Transverse colon (tissue), 4 donors: ENCODE data around the gene CMTM1. TPM values are rescaled to one million over a fixed set of nuclear protein-coding genes. Genes with fewer than 3 reads are reported as not detected.

Experiments
- DNase-seq: peaks from one replicate; pipeline ENCODE4 v3.0.0-alpha.2; 2019
- H3K27ac ChIP-seq, 4 donors: fragments of 200-600 bp; sonication (generic); 2 replicates each; pipeline ENCODE4 v1.5.1; 2016 to 2018; ENCODE audit warnings: inconsistent platforms in 4 of 4
- H3K27me3 ChIP-seq: fragments of 200-600 bp; sonication (generic); 2 replicates; pipeline ENCODE4 v1.5.1; 2017; ENCODE audit warnings: inconsistent platforms
- H3K36me3 ChIP-seq, 4 donors: fragments of 200-600 bp; sonication (generic); 2 replicates each; pipeline ENCODE4 v1.5.1; 2017 to 2019; ENCODE audit warnings: inconsistent platforms in 4 of 4
- H3K4me1 ChIP-seq, 4 donors: fragments of 200-600 bp; sonication (generic); 2 replicates each; pipeline ENCODE4 v1.5.1; 2017 to 2020; ENCODE audit warnings: inconsistent platforms in 4 of 4
- H3K4me3 ChIP-seq, 4 donors: fragments of 200-600 bp; sonication (generic); 1 replicate in 1 of 4; 2 replicates in 3 of 4; pipeline versions ENCODE4 v1.5.1 to v1.6.1; 2017 to 2019; ENCODE audit warnings: inconsistent platforms in 4 of 4
- H3K9me3 ChIP-seq, 2 donors: fragments of 200-600 bp; sonication (generic); 2 replicates each; pipeline ENCODE4 v1.5.1; 2017 to 2019; ENCODE audit warnings: inconsistent platforms in 2 of 2
- EP300 ChIP-seq: sonication (generic); formaldehyde crosslinking; IDR thresholded peaks from one replicate; pipeline ENCODE4 v1.6.1; 2017; ENCODE audit warnings: antibody characterized with exemption, low read depth
- POLR2A ChIP-seq: fragments of 450-650 bp; IDR thresholded peaks from one replicate; pipeline ENCODE4 v1.6.1; 2016; ENCODE audit warnings: antibody characterized with exemption, mild to moderate bottlenecking, moderate library complexity
- POLR2AphosphoS5 ChIP-seq, 3 donors: sonication (generic); formaldehyde crosslinking; IDR thresholded peaks; one replicate each; pipeline ENCODE4 v1.6.1; 2016; ENCODE audit warnings: antibody characterized with exemption in 3 of 3
- WGBS, 2 donors: methylation state at CpG; one replicate each; pipeline ENCODE4 v1.1.5; 2018; ENCODE audit warnings: low coverage in 1 of 2; 5-methylcytosine and 5-hydroxymethylcytosine counted together
- in situ Hi-C, 4 donors: fragments of 200-750 bp; cut with MboI; loops; one replicate each; pipeline versions ENCODE4 v1.15.0 to v1.15.1; 2017; ENCODE audit warnings: low sequenced_read_pairs in 3 of 4, low pct_ligation_motif_present in 1 of 4, low pct_unique_long_range_greater_than_20kb in 1 of 4
- intact Hi-C: fragments of 100-400 bp; cut with DNase I; formaldehyde crosslinking; loops from one replicate; pipeline ENCODE4 v1.15.1; 2023; ENCODE audit warnings: low total_unique reads
- total RNA-seq, 4 donors: library from RNA; depleted of rRNA; stranded (reverse); fragments of >200 nt; gene quantifications; one replicate each; pipeline ENCODE4 v1.1.0, GENCODE V29; 2016
- TF ChIP-seq, protein P1 (sequence below), 5 experiments: fragments of 200-600 bp in 3 of 5; fragments of 450-650 bp in 2 of 5; sonication (generic) in 3 of 5; IDR thresholded peaks; 1 replicate in 2 of 5; 2 replicates in 3 of 5; pipeline ENCODE4 v1.5.1; 2016 to 2017; ENCODE audit warnings: antibody characterized with exemption in 5 of 5, inconsistent platforms in 3 of 5, mild to moderate bottlenecking in 2 of 5, moderate library complexity in 1 of 5

The CMTM1 gene
- total RNA-seq, 4 donors from 2014 or later, result 2.0 to 34.2 (median 4.0) TPM; not detected in 1

DNA sequence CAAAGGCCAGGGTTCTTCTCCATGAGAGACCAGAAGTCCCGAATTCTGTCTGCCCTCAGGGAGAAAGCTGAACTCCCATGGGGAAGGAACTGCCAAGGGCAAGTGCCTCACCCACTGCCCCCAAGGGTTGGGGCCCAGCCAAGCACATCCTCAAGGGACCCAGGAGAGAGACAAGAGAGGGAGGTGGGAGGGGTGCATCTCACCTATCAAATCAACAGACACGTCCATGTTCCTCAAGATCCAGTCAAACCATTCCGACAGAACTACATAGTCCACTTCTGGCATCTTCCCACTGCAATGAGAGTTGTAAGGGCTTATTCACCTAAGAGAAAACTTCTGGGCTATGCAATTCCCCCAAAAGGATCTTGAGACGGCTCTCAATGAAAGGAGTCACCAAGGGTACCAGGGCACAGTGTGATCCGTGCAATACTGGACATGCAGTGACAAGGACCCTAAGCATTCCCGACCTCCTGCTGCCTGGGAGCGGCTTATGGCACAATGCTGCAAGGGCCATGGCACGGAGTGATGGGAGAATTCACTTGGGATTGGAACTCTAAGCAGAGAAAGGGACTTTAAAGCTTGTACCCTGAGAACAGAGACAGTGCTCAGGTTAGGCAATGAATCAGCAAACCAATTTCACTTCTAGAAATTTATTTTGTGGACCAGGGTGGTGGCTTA is 48.5 kb upstream of the CMTM1 start:
- H3K9me3 ChIP-seq, result no peaks in the 10 kb centered on the region
- in situ Hi-C loops, result no loop called here
- no peaks in the 10 kb centered on the region for H3K27me3 ChIP-seq
- intact Hi-C loops, result no loop called here
- no peak for DNase-seq
- H3K27ac ChIP-seq, result peak overlapping the region; percentile 97 to 99 (median 98)
- H3K4me3 ChIP-seq, result peak overlapping the region in 1 of 4 donors; percentile 37
- 17 to 74% methylated on average over 1 to 8 of the region's 8 CpGs for WGBS, 2 donors
- H3K36me3 ChIP-seq, result peaks cover 0 to 3% (median 0%) of the 10 kb centered on the region in 4 donors
- TF ChIP-seq POLR2A (no peak), POLR2AphosphoS5 (IDR thresholded peaks at IDR 0.05) (no peak), EP300 (no peak)
- TF ChIP-seq, protein P1, sequence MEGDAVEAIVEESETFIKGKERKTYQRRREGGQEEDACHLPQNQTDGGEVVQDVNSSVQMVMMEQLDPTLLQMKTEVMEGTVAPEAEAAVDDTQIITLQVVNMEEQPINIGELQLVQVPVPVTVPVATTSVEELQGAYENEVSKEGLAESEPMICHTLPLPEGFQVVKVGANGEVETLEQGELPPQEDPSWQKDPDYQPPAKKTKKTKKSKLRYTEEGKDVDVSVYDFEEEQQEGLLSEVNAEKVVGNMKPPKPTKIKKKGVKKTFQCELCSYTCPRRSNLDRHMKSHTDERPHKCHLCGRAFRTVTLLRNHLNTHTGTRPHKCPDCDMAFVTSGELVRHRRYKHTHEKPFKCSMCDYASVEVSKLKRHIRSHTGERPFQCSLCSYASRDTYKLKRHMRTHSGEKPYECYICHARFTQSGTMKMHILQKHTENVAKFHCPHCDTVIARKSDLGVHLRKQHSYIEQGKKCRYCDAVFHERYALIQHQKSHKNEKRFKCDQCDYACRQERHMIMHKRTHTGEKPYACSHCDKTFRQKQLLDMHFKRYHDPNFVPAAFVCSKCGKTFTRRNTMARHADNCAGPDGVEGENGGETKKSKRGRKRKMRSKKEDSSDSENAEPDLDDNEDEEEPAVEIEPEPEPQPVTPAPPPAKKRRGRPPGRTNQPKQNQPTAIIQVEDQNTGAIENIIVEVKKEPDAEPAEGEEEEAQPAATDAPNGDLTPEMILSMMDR (IDR thresholded peaks at IDR 0.05), result no peak
- H3K4me1 ChIP-seq, result peaks cover 36 to 69% (median 38%) of the 10 kb centered on the region in 4 donors

DNA sequence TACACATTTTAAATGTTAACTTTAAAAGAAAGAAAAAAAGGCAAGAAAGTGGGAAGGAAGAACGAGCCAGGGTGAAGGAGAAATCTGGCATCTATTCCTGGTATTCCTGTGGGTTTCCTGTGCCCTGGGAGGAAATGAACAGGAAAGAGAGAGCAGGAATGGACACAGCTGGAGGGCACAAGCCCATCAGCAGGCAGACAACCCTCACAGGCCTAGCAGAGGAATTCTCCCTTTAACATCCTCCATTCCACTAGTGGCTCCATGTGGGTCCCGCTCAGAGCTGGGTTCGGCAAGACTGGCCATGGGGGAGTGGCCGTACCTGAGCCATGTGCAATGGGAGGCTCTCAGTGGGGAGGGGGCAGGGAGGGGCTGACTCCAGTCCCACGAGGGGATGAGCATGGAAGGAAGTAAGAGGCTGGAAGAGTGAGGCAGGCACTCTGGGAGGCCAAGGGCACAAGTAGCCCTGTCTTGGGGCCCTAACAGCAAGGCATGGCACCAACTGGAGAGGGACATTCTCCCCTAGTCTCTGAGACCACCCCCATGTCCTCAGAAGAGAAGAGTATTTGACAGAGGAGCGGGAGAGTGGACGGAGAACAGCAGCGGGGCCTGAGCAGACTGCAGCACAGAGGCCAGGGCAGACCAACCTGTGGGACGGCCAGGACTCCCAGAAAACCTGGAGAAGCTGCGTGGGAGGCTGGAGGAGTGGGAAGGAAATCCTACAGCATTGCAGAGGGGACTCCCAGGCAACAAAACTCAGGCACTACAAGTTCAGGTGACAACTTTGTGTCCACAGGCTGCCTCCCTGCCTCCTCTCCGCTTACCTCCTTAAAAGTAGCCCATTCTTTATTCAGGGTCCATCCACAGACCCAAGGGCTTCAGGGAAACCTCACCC is 46.5 kb upstream of the CMTM1 start:
- no peaks in the 10 kb centered on the region for H3K27me3 ChIP-seq
- in situ Hi-C loops, result no loop called here
- WGBS, 2 donors, result 89 to 94% methylated on average over 1 to 11 of the region's 11 CpGs
- H3K27ac ChIP-seq, result peak overlapping the region; percentile 72 to 99 (median 88)
- TF ChIP-seq POLR2A (no peak), POLR2AphosphoS5 (IDR thresholded peaks at IDR 0.05) (no peak), EP300 (no peak)
- TF ChIP-seq, protein P1 (IDR thresholded peaks at IDR 0.05), result no peak
- DNase-seq, result no peak
- intact Hi-C loops, result no loop called here
- H3K9me3 ChIP-seq, result no peaks in the 10 kb centered on the region
- H3K36me3 ChIP-seq, result no peaks in the 10 kb centered on the region
- H3K4me1 ChIP-seq, result peaks cover 43 to 86% (median 47%) of the 10 kb centered on the region in 4 donors
- no peak overlapping the region for H3K4me3 ChIP-seq

DNA sequence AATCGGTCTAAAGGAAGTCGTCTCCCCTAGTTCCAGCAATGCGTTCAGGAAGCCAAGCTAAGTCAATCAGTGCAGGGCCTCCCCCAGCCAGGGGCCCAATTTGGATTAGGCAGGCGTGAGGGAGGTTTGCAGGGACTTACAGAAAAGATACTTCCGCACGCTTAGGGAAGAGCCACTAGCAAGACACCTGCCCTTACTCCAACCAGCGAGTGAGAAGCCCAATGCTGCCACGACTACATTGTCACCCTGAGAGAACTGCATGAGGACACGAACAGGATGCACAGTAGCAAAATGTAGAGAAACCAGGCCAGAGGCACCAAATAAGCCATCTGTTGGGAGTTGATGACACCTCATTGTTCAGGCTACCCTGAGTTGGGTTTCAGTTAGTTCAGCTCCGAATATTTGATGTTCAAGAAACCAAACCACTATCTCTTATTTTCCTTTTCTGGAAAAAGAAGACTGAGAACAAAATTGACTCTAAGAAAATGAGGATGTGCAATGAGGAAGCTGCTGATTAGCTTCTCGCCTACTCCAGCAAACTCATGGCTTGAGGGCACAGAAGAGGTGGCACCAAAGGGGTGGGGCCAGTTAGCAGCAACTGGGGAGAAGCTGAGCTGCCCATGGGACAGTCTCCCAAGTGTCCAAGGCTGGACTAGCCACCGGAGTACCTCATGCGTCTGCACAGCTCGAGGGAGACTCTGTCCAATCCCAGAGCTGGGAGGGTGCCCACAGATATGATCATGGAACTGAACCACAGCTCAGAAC is 45.7 kb upstream of the CMTM1 start:
- no peaks in the 10 kb centered on the region for H3K36me3 ChIP-seq
- WGBS, 2 donors, result 60 to 79% methylated on average over 1 to 14 of the region's 14 CpGs
- DNase-seq, result peak; percentile 42
- H3K4me3 ChIP-seq, result no peak overlapping the region
- no peak for TF ChIP-seq POLR2A
- TF ChIP-seq, protein P1 (IDR thresholded peaks at IDR 0.05), result no peak
- TF ChIP-seq POLR2AphosphoS5 (IDR thresholded peaks at IDR 0.05), result no peak
- no peak for TF ChIP-seq EP300
- H3K27me3 ChIP-seq, result no peaks in the 10 kb centered on the region
- intact Hi-C loops (no loop called here), in situ Hi-C loops (no loop called here)
- H3K4me1 ChIP-seq, result peaks cover 38 to 92% (median 48%) of the 10 kb centered on the region in 4 donors
- no peaks in the 10 kb centered on the region for H3K9me3 ChIP-seq
- H3K27ac ChIP-seq, result peak overlapping the region; percentile 72 to 99 (median 88)
